Mesothelial cell of epicardium (in vitro differentiated cells): ENCODE measurements around the gene PHYH. TPM values are rescaled to one million over a fixed set of nuclear protein-coding genes. Genes with fewer than 3 reads are reported as not detected.
A peak's percentile ranks its signal among the peaks of the same experiment; 100 is the strongest.

ENCODE experiments used
- DNase-seq, 2 experiments: peaks; one replicate each; pipeline ENCODE4 v3.0.0; 2021; ENCODE audit warnings: low spot score in 2 of 2; ENCODE audit not compliant: unreplicated experiment in 2 of 2
- H3K27ac Mint-ChIP-seq: 2 replicates; pipeline ENCODE4 v1.8.0; 2021; ENCODE audit warnings: mixed read lengths
- H3K27me3 Mint-ChIP-seq: 2 replicates; pipeline ENCODE4 v1.8.0; 2021; ENCODE audit warnings: low read depth, mixed read lengths
- H3K36me3 Mint-ChIP-seq: 2 replicates; pipeline ENCODE4 v1.8.0; 2021; ENCODE audit warnings: mixed read lengths
- H3K4me1 Mint-ChIP-seq: 2 replicates; pipeline ENCODE4 v1.8.0; 2021; ENCODE audit warnings: mixed read lengths
- H3K4me3 Mint-ChIP-seq: 2 replicates; pipeline ENCODE4 v1.8.0; 2021; ENCODE audit warnings: mild to moderate bottlenecking, moderate library complexity, mixed read lengths
- H3K9me3 Mint-ChIP-seq: 2 replicates; pipeline ENCODE4 v1.8.0; 2021; ENCODE audit warnings: mixed read lengths
- total RNA-seq: library from RNA; stranded (reverse); gene quantifications from 3 replicates; pipeline ENCODE4 v1.2.1, GENCODE V29; 2021
- TF ChIP-seq, protein P1 (sequence below): fragments of 200-600 bp; sonication (generic); IDR thresholded peaks from one replicate; pipeline ENCODE4 v1.5.0; 2021; ENCODE audit warnings: antibody characterized with exemption; ENCODE audit not compliant: unreplicated experiment

Gene PHYH
- total RNA-seq, 1 donor from 2014 or later, result 13.2 TPM

- no peak overlapping the region for H3K27ac Mint-ChIP-seq
- no peak overlapping the region for H3K4me3 Mint-ChIP-seq
- H3K36me3 Mint-ChIP-seq, result no peaks in the 10 kb centered on the region
- H3K4me1 Mint-ChIP-seq, result no peaks in the 10 kb centered on the region
- no peaks in the 10 kb centered on the region for H3K27me3 Mint-ChIP-seq
- no peak for DNase-seq
- H3K9me3 Mint-ChIP-seq, result no peaks in the 10 kb centered on the region
- TF ChIP-seq, protein P1, sequence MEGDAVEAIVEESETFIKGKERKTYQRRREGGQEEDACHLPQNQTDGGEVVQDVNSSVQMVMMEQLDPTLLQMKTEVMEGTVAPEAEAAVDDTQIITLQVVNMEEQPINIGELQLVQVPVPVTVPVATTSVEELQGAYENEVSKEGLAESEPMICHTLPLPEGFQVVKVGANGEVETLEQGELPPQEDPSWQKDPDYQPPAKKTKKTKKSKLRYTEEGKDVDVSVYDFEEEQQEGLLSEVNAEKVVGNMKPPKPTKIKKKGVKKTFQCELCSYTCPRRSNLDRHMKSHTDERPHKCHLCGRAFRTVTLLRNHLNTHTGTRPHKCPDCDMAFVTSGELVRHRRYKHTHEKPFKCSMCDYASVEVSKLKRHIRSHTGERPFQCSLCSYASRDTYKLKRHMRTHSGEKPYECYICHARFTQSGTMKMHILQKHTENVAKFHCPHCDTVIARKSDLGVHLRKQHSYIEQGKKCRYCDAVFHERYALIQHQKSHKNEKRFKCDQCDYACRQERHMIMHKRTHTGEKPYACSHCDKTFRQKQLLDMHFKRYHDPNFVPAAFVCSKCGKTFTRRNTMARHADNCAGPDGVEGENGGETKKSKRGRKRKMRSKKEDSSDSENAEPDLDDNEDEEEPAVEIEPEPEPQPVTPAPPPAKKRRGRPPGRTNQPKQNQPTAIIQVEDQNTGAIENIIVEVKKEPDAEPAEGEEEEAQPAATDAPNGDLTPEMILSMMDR, result no peak
These were observed 8.2 kb upstream of the PHYH start for GRCh38 chr10:13308096-13308495.

DNA sequence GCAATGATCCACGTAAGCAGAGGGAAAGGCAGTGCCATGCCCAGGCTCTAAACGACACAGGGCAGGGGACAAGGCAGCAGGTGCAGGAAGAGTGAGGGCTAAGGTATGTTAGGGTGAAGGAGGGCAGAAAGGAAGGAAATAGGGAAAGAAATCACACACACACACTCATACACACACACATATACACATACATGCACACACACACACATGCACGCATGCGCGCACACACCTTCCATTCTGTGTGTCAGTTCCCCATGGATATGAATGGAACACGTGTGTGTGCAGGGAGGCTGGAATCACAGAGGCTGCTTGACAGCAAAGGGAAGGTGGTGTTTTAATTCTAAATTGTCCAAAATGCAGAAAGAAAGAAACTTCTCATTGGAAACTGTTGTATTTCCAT is 6.2 kb upstream of the PHYH start:
- Mint-ChIP-seq H3K9me3 (no peaks in the 10 kb centered on the region), H3K4me1 (peaks cover 4% of the 10 kb centered on the region), H3K27me3 (no peaks in the 10 kb centered on the region), H3K4me3 (no peak overlapping the region), H3K36me3 (no peaks in the 10 kb centered on the region), H3K27ac (no peak overlapping the region)
- TF ChIP-seq, protein P1, result no peak
- DNase-seq, result no peak

DNA sequence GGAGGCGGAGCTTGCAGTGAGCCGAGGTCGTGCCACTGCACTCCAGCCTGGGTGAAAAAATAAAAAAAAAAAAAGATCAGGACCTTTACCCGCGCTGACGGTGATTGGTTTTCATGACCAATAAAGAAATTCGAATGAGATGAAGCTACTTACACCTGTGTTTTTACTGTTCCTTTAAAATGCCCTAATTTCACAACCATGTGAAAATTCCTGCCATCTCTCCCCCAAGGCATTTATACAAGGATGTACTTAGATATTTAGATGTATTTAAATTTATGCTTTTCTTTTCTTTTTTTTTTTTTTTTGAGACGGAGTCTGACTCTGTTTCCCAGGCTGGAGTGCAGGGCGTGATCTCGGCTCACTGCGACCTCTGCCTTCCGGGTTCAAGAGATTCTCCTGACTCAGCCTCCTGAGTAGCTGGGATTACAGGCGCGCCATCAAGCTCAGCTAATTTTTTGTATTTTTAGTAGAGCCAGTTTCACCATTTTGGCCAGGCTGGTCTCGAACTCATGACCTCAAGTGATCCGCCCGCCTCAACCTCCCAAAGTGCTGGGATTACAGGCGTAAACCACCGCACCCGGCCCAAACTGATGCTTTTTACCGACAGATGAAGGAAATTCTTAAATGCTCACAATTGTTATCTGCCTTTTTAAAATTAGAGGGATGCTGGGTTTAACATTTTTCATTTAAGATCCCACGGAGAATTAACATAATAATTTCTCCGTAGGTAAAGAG is 3.1 kb upstream of the PHYH start:
- Mint-ChIP-seq H3K4me3 (no peak overlapping the region), H3K27ac (peak overlapping the region; percentile 88), H3K36me3 (no peaks in the 10 kb centered on the region), H3K27me3 (no peaks in the 10 kb centered on the region), H3K9me3 (no peaks in the 10 kb centered on the region), H3K4me1 (peaks cover 9% of the 10 kb centered on the region)
- TF ChIP-seq, protein P1, result no peak
- DNase-seq, result no peak

DNA sequence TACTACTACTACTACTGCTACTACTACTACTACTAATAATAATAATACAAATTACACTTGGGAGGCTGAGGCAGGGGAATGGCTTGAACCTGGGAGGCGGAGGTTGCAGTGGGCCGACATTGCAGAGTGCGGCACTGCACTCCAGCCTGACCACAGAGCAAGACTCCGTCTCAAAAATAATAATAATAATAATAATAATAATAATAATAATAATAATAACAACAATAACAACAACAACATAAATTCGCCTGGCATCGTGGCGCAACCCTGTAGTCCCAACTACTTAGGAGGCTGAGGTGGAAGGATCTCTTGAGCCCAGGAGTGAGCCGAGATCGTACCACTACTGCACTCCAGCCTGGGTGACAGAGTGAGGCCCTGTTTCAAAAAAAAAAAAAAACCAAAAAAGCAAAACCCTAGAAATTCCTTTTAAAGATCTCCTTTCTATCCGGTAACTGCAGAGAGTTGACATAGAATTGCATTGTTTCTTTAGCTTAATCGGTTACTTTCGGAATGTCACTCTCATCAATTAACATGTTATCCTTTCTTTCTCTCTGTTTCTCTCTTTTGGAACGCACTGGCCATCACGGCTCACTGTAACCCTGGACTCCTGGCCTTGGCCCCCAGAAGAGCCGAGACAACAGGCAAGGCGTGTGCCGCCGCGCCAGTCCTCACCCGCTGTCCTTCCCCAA is 972 bp downstream of the PHYH start:
- Mint-ChIP-seq H3K9me3 (no peaks in the 10 kb centered on the region), H3K4me3 (peak overlapping the region; percentile 72), H3K27ac (peak overlapping the region; percentile 5), H3K36me3 (no peaks in the 10 kb centered on the region), H3K27me3 (no peaks in the 10 kb centered on the region), H3K4me1 (peaks cover 9% of the 10 kb centered on the region)
- no peak for DNase-seq
- TF ChIP-seq, protein P1, result no peak

- Mint-ChIP-seq H3K4me1 (peaks cover 4% of the 10 kb centered on the region), H3K36me3 (peaks cover 7% of the 10 kb centered on the region), H3K4me3 (no peak overlapping the region), H3K9me3 (no peaks in the 10 kb centered on the region), H3K27ac (no peak overlapping the region), H3K27me3 (no peaks in the 10 kb centered on the region)
- no peak for DNase-seq
- TF ChIP-seq, protein P1, result no peak
These were observed 3.4 kb downstream of the PHYH start for GRCh38 chr10:13296476-13296875.
